ENCODE results near the gene TM4SF20.

GRCh38 chr2:227379095-227379494, at the start of gene TM4SF20:
- TF ChIP-seq CTCF (conservative IDR thresholded peaks at IDR 0.05; ENCODE audit: low read depth in 2 of 2) = no peak
- no peak for TF ChIP-seq EZH2 (IDR thresholded peaks at IDR 0.05; ENCODE audit: low read depth, unreplicated experiment)
- no peak for TF ChIP-seq CREB1 (CRISPR knock-in tag; IDR thresholded peaks at IDR 0.05; ENCODE audit: low read depth)
- no peak for TF ChIP-seq POLR2AphosphoS5 (IDR thresholded peaks at IDR 0.05; ENCODE audit: low read depth)
- TF ChIP-seq ZNF114 (CRISPR knock-in tag; IDR thresholded peaks at IDR 0.05) = no peak
- TF ChIP-seq STAT1 (IDR thresholded peaks at IDR 0.05; ENCODE audit: unreplicated experiment) = no peak
- no peak for TF ChIP-seq REST (IDR thresholded peaks at IDR 0.05; ENCODE audit: unreplicated experiment)
